ENCODE results near the gene DAAM1. TPM values are rescaled to one million over a fixed set of nuclear protein-coding genes. Genes with fewer than 3 reads are reported as not detected.

Gene DAAM1
- polyA plus RNA-seq, 1 donor (not counting 4 experiments of a cell fraction or from before 2014, with no cell fraction given), result 44.6 TPM

GRCh38 chr14:59225281-59225680 is 36.8 kb downstream of the DAAM1 start:
- H3K4me3 ChIP-seq (ENCODE audit: control insufficient read depth in 2 of 3, extremely low read depth in 1 of 3, insufficient read depth in 2 of 3, low read depth in 1 of 3, low read length in 3 of 3), result no peak overlapping the region
- peaks cover 12% of the 10 kb centered on the region for H3K4me1 ChIP-seq (ENCODE audit: control insufficient read depth, extremely low read depth, insufficient read depth, low read length)
- no peaks in the 10 kb centered on the region for H3K36me3 ChIP-seq (ENCODE audit: control insufficient read depth in 2 of 2, extremely low read depth in 1 of 2, insufficient read depth in 2 of 2, low read length in 2 of 2)
- H3K27ac ChIP-seq (ENCODE audit: control insufficient read depth, insufficient read depth, low read length), result no peak overlapping the region
- H3K79me2 ChIP-seq (ENCODE audit: control insufficient read depth, insufficient read depth, low read length), result peaks cover 52% of the 10 kb centered on the region
- H2AFZ ChIP-seq (ENCODE audit: control insufficient read depth, low read length), result no peak overlapping the region
- H3K9me1 ChIP-seq (ENCODE audit: control insufficient read depth, extremely low read depth, insufficient read depth, low read length), result no peaks in the 10 kb centered on the region
- dilution Hi-C loops (cut with MboI; ENCODE audit: extremely low pct_ligation_motif_present, low sequenced_read_pairs), result no loop called here
- no peak overlapping the region for H3K9ac ChIP-seq (ENCODE audit: control insufficient read depth, extremely low read depth, insufficient read depth, low read length)
- no peaks in the 10 kb centered on the region for H3K27me3 ChIP-seq (ENCODE audit: control insufficient read depth, extremely low read depth, insufficient read depth, low read length)
- no peak for FAIRE-seq
- no peak for TF ChIP-seq CTCF (optimal IDR thresholded peaks at IDR 0.05 in 1 of 3, IDR thresholded peaks at IDR 0.05 in 1 of 3, conservative IDR thresholded peaks at IDR 0.05 in 1 of 3; ENCODE audit: extremely low read depth in 1 of 3, insufficient read depth in 2 of 3, low read length in 3 of 3)
- TF ChIP-seq EZH2 (IDR thresholded peaks at IDR 0.05; ENCODE audit: low read length), result no peak
- H4K20me1 ChIP-seq (ENCODE audit: control insufficient read depth, extremely low read depth, insufficient read depth, low read length), result no peaks in the 10 kb centered on the region
- no peak overlapping the region for H3K4me2 ChIP-seq (ENCODE audit: control insufficient read depth, extremely low read depth, insufficient read depth, low read depth, low read length)
- H3K9me3 ChIP-seq (ENCODE audit: control insufficient read depth, low read depth, low read length), result no peaks in the 10 kb centered on the region
- DNase-seq (ENCODE audit: low read depth, low spot score), result no peak

GRCh38 chr14:59228421-59228820 is 40.0 kb downstream of the DAAM1 start:
- no peaks in the 10 kb centered on the region for H3K27me3 ChIP-seq (ENCODE audit: control insufficient read depth, extremely low read depth, insufficient read depth, low read length)
- no peaks in the 10 kb centered on the region for H3K36me3 ChIP-seq (ENCODE audit: control insufficient read depth in 2 of 2, extremely low read depth in 1 of 2, insufficient read depth in 2 of 2, low read length in 2 of 2)
- no peaks in the 10 kb centered on the region for H4K20me1 ChIP-seq (ENCODE audit: control insufficient read depth, extremely low read depth, insufficient read depth, low read length)
- dilution Hi-C loops (cut with MboI; ENCODE audit: extremely low pct_ligation_motif_present, low sequenced_read_pairs), result no loop called here
- H3K79me2 ChIP-seq (ENCODE audit: control insufficient read depth, insufficient read depth, low read length), result peaks cover 39% of the 10 kb centered on the region
- H3K4me3 ChIP-seq (ENCODE audit: control insufficient read depth in 2 of 3, extremely low read depth in 1 of 3, insufficient read depth in 2 of 3, low read depth in 1 of 3, low read length in 3 of 3), result no peak overlapping the region
- H3K27ac ChIP-seq (ENCODE audit: control insufficient read depth, insufficient read depth, low read length), result no peak overlapping the region
- TF ChIP-seq CTCF (optimal IDR thresholded peaks at IDR 0.05 in 1 of 3, IDR thresholded peaks at IDR 0.05 in 1 of 3, conservative IDR thresholded peaks at IDR 0.05 in 1 of 3; ENCODE audit: extremely low read depth in 1 of 3, insufficient read depth in 2 of 3, low read length in 3 of 3), result no peak
- TF ChIP-seq EZH2 (IDR thresholded peaks at IDR 0.05; ENCODE audit: low read length), result no peak
- H3K9me1 ChIP-seq (ENCODE audit: control insufficient read depth, extremely low read depth, insufficient read depth, low read length), result no peaks in the 10 kb centered on the region
- peaks cover 12% of the 10 kb centered on the region for H3K4me1 ChIP-seq (ENCODE audit: control insufficient read depth, extremely low read depth, insufficient read depth, low read length)
- H3K4me2 ChIP-seq (ENCODE audit: control insufficient read depth, extremely low read depth, insufficient read depth, low read depth, low read length), result no peak overlapping the region
- FAIRE-seq, result no peak
- no peak for DNase-seq (ENCODE audit: low read depth, low spot score)
- no peak overlapping the region for H2AFZ ChIP-seq (ENCODE audit: control insufficient read depth, low read length)
- no peaks in the 10 kb centered on the region for H3K9me3 ChIP-seq (ENCODE audit: control insufficient read depth, low read depth, low read length)
- H3K9ac ChIP-seq (ENCODE audit: control insufficient read depth, extremely low read depth, insufficient read depth, low read length), result no peak overlapping the region
